Endothelial cell of umbilical vein (primary cell): ENCODE results near the gene FSTL4. TPM values are rescaled to one million over a fixed set of nuclear protein-coding genes. Genes with fewer than 3 reads are reported as not detected.

Experiments used
- BruUV-seq: library from RNA; stranded (reverse); fragments of 400-500 nt; replicated peaks from 2 replicates; lab custom pipeline; 2021; lab: Mats Ljungman, UMichigan
- CTCF ChIA-PET: fragments of 300-600, 350-600 bp; sonication (Branson Sonifier 250); formaldehyde crosslinking; loops from one replicate; lab custom pipeline; 2021; ENCODE audit warnings: antibody characterized with exemption, inconsistent platforms; lab: Charles Lee
- POLR2A ChIA-PET: fragments of 300-600, 350-600 bp; sonication (Branson Sonifier 250); formaldehyde crosslinking; loops from one replicate; lab custom pipeline; 2021; ENCODE audit warnings: antibody characterized with exemption, inconsistent platforms; lab: Charles Lee
- DNase-seq: peaks from one replicate; pipeline ENCODE4 v3.0.0-alpha.2; 2011; ENCODE audit warnings: low read depth, low spot score
- FAIRE-seq: peaks from 2 replicates; lab custom pipeline; 2011; peaks lifted over from hg19 to GRCh38; lab: Jason Lieb, UNC
- H2AFZ ChIP-seq: 2 replicates; pipeline ENCODE4 v1.6.0; 2012; ENCODE audit warnings: low read depth, low read length, control low read depth, inconsistent platforms
- H3K27ac ChIP-seq: 2 replicates; pipeline ENCODE4 v1.5.1; 2011; ENCODE audit warnings: low read depth, mild to moderate bottlenecking, control low read depth, low read length, moderate library complexity; ENCODE audit not compliant: insufficient read depth
- H3K27me3 ChIP-seq, 2 experiments: 2 replicates each; pipeline versions ENCODE4 v1.6.0 to v1.6.1; 2011; ENCODE audit warnings: low read length in 2 of 2, mixed read lengths in 1 of 2; ENCODE audit not compliant: control insufficient read depth in 2 of 2, insufficient read depth in 2 of 2
- H3K36me3 ChIP-seq, 2 experiments: 2 replicates in 1 of 2; 3 replicates in 1 of 2; pipeline ENCODE4 v1.5.1; 2011; ENCODE audit warnings: low read length in 2 of 2, mild to moderate bottlenecking in 1 of 2, moderate library complexity in 1 of 2; ENCODE audit not compliant: control insufficient read depth in 2 of 2, insufficient read depth in 2 of 2; ENCODE audit errors: extremely low read depth in 1 of 2
- H3K4me1 ChIP-seq: 3 replicates; pipeline ENCODE4 v1.5.1; 2011; ENCODE audit warnings: mild to moderate bottlenecking, low read length; ENCODE audit not compliant: control insufficient read depth, insufficient read depth; ENCODE audit errors: extremely low read depth
- H3K4me2 ChIP-seq: 2 replicates; pipeline ENCODE4 v1.6.1; 2011; ENCODE audit warnings: low read length, control low read depth, mixed read lengths; ENCODE audit not compliant: insufficient read depth
- H3K4me3 ChIP-seq, 3 experiments: fragments of 200-600 bp in 1 of 3; sonication (generic), shearing (Covaris generic) in 1 of 3; replicated peaks in 1 of 3; 2 replicates each; pipeline ENCODE4 v1.5.1; 2011 to 2016; ENCODE audit warnings: control low read depth in 3 of 3, low read length in 3 of 3, mild to moderate bottlenecking in 2 of 3, inconsistent platforms in 1 of 3, low read depth in 1 of 3, moderate library complexity in 1 of 3; ENCODE audit not compliant: insufficient read depth in 1 of 3
- H3K79me2 ChIP-seq: 2 replicates; pipeline ENCODE4 v1.6.0; 2012; ENCODE audit warnings: low read length, inconsistent platforms; ENCODE audit not compliant: control insufficient read depth, insufficient read depth
- H3K9ac ChIP-seq: replicated peaks from 2 replicates; pipeline ENCODE3; 2011; ENCODE audit warnings: low read length, control low read depth; ENCODE audit not compliant: insufficient read depth; ENCODE audit errors: extremely low read depth
- H3K9me1 ChIP-seq: replicated peaks from 3 replicates; pipeline ENCODE4 v1.6.0; 2011; ENCODE audit warnings: mild to moderate bottlenecking, low read length; ENCODE audit not compliant: control insufficient read depth, insufficient read depth; ENCODE audit errors: extremely low read depth
- H3K9me3 ChIP-seq: replicated peaks from 2 replicates; pipeline ENCODE4 v1.5.1; 2012; ENCODE audit warnings: low read length, inconsistent platforms; ENCODE audit not compliant: control insufficient read depth, insufficient read depth
- H4K20me1 ChIP-seq: replicated peaks from 2 replicates; pipeline ENCODE3; 2011; ENCODE audit warnings: mild to moderate bottlenecking, low read length; ENCODE audit not compliant: control insufficient read depth, insufficient read depth; ENCODE audit errors: extremely low read depth
- CTCF ChIP-seq, 2 donors: IDR thresholded peaks; 1 replicate in 1 of 2; 2 replicates in 1 of 2; pipeline ENCODE4 v1.5.1; 2011; ENCODE audit warnings: low read length in 2 of 2, mild to moderate bottlenecking in 2 of 2, moderate library complexity in 2 of 2, control low read depth in 1 of 2, inconsistent platforms in 1 of 2, low read depth in 1 of 2; ENCODE audit not compliant: insufficient read depth in 1 of 2; ENCODE audit errors: extremely low read depth in 1 of 2
- EZH2 ChIP-seq: IDR thresholded peaks from 2 replicates; pipeline ENCODE4 v1.6.1; 2012; ENCODE audit warnings: borderline replicate concordance, low read depth, mild to moderate bottlenecking, moderate library complexity, low read length, inconsistent platforms; ENCODE audit not compliant: severe bottlenecking
- FOS ChIP-seq: IDR thresholded peaks from 2 replicates; pipeline ENCODE4 v1.6.1; 2011; ENCODE audit warnings: mild to moderate bottlenecking, low read length, moderate library complexity, borderline replicate concordance; ENCODE audit not compliant: insufficient read depth
- GATA2 ChIP-seq: IDR thresholded peaks from 2 replicates; pipeline ENCODE4 v1.7.0; 2011; ENCODE audit warnings: low read depth, mild to moderate bottlenecking, moderate library complexity, mixed read lengths, low read length; ENCODE audit not compliant: insufficient read length, insufficient read depth
- JUN ChIP-seq: IDR thresholded peaks from 2 replicates; pipeline ENCODE4 v1.6.1; 2011; ENCODE audit warnings: borderline replicate concordance, low read depth; ENCODE audit not compliant: insufficient read length, insufficient read depth
- MAX ChIP-seq: IDR thresholded peaks from 2 replicates; pipeline ENCODE4 v1.6.1; 2011; ENCODE audit not compliant: insufficient read depth, insufficient read length
- MYC ChIP-seq: IDR thresholded peaks from one replicate; pipeline ENCODE4 v1.6.1; 2011; ENCODE audit warnings: mild to moderate bottlenecking, low read depth, low read length
- POLR2A ChIP-seq: IDR thresholded peaks from 2 replicates; pipeline ENCODE4 v1.6.1; 2012; ENCODE audit warnings: low read depth, mild to moderate bottlenecking, control low read depth, low read length
- POLR2AphosphoS5 ChIP-seq: IDR thresholded peaks from 2 replicates; pipeline ENCODE4 v1.6.1; 2012; ENCODE audit warnings: low read depth, mild to moderate bottlenecking, control low read depth, low read length, moderate library complexity; ENCODE audit not compliant: insufficient read depth
- dilution Hi-C: fragments of 300-500 bp; cut with MboI; formaldehyde crosslinking; loops from one replicate; pipeline ENCODE4 v1.15.0; 2019; ENCODE audit warnings: low sequenced_read_pairs; ENCODE audit not compliant: extremely low pct_ligation_motif_present
- intact Hi-C: fragments of 100-400 bp; cut with micrococcal nuclease; formaldehyde crosslinking; loops from one replicate; pipeline ENCODE4 v1.10.0; 2022
- polyA plus RNA-seq, 4 experiments: library from polyadenylated mRNA; depleted of rRNA in 3 of 4; stranded (reverse) in 3 of 4; unstranded in 1 of 4; fragments of >200 nt; gene quantifications; 2 replicates each; pipeline versions ENCODE4 v1.2.1 to v1.2.3, GENCODE V29; 2011 to 2012; ENCODE audit warnings: missing spikeins in 1 of 4
- total RNA-seq: library from RNA; stranded (reverse); gene quantifications from 2 replicates; pipeline ENCODE4 v1.2.3, GENCODE V29; 2021

FSTL4 gene
- total and polyA plus RNA-seq, 2 donors (not counting 3 experiments of a cell fraction or from before 2014, with no cell fraction given), result 0.18 TPM; not detected in 1

GRCh38 chr5:133155326-133155969, 456.9 kb downstream of the FSTL4 start:
- H3K9me1 ChIP-seq, result no peaks in the 10 kb centered on the region
- no peak overlapping the region for H3K4me3 ChIP-seq
- H2AFZ ChIP-seq, result no peak overlapping the region
- FAIRE-seq (no peak), DNase-seq (no peak)
- BruUV-seq, result no TSS peak
- H3K79me2 ChIP-seq, result no peaks in the 10 kb centered on the region
- no peak overlapping the region for H3K9ac ChIP-seq
- no peak for TF ChIP-seq CTCF (IDR thresholded peaks at IDR 0.05; ENCODE audit: extremely low read depth in 1 of 2, insufficient read depth in 1 of 2, low read depth in 1 of 2, low read length in 2 of 2)
- H4K20me1 ChIP-seq, result no peaks in the 10 kb centered on the region
- dilution Hi-C loops (no loop called here), intact Hi-C loops (no loop called here)
- H3K4me1 ChIP-seq, result no peaks in the 10 kb centered on the region
- no peaks in the 10 kb centered on the region for H3K36me3 ChIP-seq
- no peaks in the 10 kb centered on the region for H3K27me3 ChIP-seq
- ChIA-PET CTCF (no interaction called here), POLR2A (no interaction called here)
- H3K4me2 ChIP-seq, result no peak overlapping the region
- no peak overlapping the region for H3K27ac ChIP-seq
- no peaks in the 10 kb centered on the region for H3K9me3 ChIP-seq

DNA sequence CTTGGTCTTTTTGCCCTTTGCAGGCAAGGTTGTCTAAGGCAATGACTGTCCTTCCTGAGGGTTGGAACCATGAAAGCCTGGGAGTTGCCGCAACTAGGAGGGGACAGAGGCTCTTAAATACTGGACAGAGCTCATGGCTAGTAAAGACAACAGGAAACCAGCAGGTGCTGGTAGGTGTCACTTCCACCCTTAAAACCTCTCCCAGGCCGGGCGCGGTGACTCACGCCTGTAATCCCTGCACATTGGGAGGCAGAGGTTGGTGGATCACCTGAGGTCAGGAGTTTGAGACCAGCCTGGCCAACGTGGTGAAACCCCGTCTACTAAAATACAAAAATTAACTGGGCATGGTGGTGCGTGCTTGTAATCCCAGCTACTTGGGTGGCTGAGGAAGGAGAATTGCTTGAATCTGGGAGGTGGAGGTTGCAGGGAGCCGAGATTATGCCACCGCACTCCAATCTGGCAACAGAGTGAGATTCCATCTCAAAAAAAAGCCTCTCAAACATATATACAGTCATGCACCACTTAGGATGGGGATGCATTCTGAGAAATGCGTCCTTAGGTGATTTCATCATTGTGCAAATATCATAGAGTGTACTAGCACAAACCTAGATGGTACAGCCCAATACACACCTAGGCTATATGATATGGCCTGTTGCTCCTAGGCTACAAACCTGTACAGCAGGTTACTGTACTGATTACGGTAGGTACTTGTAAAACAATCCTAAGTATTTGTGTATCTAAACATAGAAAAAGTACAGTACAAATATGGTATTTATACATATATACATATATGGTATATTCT, 457.9 kb downstream of the FSTL4 start:
- no peaks in the 10 kb centered on the region for H3K9me3 ChIP-seq
- DNase-seq (no peak), FAIRE-seq (no peak)
- ChIA-PET CTCF (interaction anchor here (2.6 kb wide), 1 partner anchor 92 kb away, joined by 22 read pairs; no protein-coding TSS in a partner anchor), POLR2A (no interaction called here)
- no peak overlapping the region for H3K4me3 ChIP-seq
- H3K36me3 ChIP-seq, result no peaks in the 10 kb centered on the region
- no peaks in the 10 kb centered on the region for H3K79me2 ChIP-seq
- dilution Hi-C loops (no loop called here), intact Hi-C loops (no loop called here)
- TF ChIP-seq MYC (no peak), JUN (no peak), MAX (no peak), CTCF (IDR thresholded peaks at IDR 0.05; ENCODE audit: extremely low read depth in 1 of 2, insufficient read depth in 1 of 2, low read depth in 1 of 2, low read length in 2 of 2) (no peak), EZH2 (no peak), POLR2AphosphoS5 (no peak), POLR2A (no peak), FOS (no peak), GATA2 (no peak)
- no peaks in the 10 kb centered on the region for H4K20me1 ChIP-seq
- no TSS peak for BruUV-seq
- H3K4me2 ChIP-seq, result no peak overlapping the region
- no peak overlapping the region for H3K27ac ChIP-seq
- H3K4me1 ChIP-seq, result no peaks in the 10 kb centered on the region
- no peak overlapping the region for H2AFZ ChIP-seq
- no peaks in the 10 kb centered on the region for H3K27me3 ChIP-seq
- H3K9me1 ChIP-seq, result no peaks in the 10 kb centered on the region
- no peak overlapping the region for H3K9ac ChIP-seq
